GM19397 (cell line): ENCODE data around the gene PLXDC2.

ENCODE experiments used
- ATAC-seq: cut with Tn5 transposase; IDR thresholded peaks from one replicate; pipeline ENCODE4 v1.9.1; 2021; ENCODE audit warnings: mild to moderate bottlenecking, moderate library complexity; ENCODE audit not compliant: unreplicated experiment

The PLXDC2 gene

DNA sequence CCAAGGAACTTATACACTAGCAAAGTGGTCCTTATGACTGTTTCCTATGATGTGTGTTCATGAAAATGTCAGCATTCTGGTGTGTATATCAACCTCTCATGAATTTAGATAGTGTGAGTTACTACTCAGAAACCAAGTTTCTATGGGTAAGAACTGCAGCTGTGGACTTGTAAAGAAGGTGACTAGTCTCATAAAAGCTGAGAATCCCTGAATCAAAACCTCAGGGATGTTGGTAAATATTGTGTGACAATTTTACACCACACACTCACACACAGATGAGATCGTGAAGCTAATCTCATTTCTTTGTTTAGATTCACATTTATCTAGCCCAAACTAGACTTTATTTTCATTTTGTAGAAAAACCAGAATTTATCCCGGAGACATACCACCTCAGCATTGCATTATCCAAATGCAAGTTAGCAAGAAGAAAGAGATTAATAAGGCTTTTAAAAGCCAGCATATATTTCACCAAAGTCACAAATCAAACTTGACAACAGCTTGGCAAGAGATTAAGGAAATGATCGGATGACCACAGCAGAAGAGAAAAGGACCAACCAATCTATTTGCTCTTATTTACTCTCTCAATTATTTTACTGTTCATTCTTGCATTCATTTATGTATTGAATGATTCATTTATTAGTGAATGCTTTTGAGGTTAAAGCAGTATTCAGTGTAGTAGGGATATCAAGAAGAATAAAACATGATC is 92.9 kb downstream of the PLXDC2 start:
- ATAC-seq: no peak

GRCh38 chr10:19911886-19912285 is 95.7 kb downstream of the PLXDC2 start:
- no peak for ATAC-seq

- ATAC-seq: no peak
These were observed 97.8 kb downstream of the PLXDC2 start for GRCh38 chr10:19913987-19914386.

DNA sequence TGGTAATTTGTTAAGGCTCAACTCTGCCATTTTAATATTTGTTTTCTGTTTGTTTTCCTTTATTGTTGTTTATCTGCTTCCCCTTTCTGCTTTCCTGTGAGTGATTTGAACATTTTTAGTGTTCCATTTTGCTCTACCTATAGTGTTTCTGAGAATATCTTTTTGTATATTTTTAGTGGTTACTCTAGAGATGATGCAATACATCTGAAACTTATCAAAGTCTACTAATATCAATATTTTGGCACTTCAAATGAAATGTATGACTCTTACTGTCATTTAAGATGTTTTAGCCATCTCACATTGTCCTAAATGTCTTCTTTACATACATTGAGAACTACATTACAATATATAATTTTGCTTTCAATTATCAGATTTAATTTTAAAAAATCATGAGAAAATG is 98.9 kb downstream of the PLXDC2 start:
- ATAC-seq: no peak

DNA sequence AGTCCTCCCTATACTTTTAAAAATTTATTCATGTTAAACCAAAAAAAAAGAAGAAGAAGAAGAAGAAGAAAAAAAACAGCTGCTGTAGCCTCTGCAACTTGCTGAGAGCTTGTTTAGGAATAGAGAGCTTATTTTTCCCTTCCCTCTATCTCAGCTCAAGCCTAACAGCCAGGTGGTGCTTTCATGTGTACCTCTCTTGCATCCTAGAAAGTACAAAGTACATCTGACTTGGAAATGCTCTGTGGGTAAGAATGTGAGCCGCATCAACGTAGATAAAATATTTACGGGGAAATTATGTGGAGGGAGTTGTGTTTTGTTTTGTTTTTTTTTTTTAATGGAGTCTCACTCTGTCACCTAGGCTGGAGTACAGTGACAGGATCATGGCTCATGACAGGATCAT is 99.6 kb downstream of the PLXDC2 start:
- ATAC-seq: no peak

- ATAC-seq: no peak
These were observed 101.7 kb downstream of the PLXDC2 start for GRCh38 chr10:19917751-19918478.

DNA sequence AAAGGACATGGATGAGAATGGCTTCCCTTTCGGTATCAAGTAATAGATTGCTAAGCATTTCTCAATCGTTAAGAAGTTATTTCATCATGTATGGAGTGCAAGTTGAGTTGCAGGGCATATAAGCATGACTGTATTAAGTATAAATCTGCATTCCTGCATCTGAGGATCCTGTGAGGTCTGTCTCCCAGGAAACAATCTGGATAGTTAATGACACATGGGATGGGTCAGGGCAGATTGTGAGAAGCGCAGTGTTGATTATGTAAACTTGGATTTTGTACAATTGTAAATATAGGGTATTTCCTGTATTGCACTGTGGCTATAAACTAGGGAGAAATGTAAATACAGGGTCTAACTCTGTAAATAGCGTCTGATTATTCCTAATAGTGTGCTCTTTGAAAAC is 102.6 kb downstream of the PLXDC2 start:
- no peak for ATAC-seq

DNA sequence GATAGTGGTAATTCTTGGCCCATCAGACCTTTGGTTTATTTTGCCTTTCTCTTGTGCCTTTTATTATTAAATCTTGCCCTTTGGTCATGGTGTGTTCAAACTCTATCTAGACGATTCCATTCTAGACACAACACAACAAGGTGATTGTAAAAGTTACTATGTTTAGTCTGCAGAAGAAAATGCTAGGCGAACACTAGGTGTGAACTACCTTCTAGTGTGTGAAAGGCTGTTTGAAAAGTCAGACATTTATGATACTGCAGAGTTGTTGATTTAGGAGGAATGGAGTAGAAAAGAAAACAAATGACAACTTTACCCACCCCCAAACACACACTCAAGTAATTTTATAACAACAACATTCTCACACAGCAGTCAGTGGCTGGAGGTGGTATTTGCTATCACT is 103.4 kb downstream of the PLXDC2 start:
- ATAC-seq: no peak

DNA sequence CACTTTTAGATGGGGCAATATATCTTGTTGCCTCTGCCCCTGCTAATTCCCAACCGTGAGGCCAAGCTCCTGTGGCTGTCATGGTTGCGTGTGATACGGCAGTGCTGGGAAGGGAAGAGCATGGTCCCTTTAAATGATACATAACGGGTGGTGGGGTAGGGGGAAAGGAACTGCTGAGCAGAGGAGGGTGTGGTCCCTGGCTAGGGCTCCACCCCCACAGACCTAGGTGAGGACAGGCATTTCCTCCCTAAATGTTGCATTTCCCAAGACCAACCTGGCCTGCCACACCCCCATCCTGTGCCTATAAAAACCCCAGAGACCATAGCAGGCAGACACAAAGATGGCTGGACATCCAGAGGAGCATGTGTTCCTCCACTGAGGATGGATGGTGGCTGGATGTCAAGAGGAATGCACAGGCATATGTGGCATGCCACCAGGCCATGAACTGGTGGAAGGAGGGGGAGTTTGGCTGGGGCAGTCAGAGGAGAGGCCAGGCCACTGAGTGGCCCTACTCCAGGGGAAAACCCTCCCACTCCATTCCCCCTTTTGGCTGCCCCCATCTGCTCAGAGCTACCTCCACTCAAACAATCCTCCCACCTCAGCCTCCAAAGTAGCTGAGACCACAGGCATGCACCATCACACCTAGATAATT is 104.0 kb downstream of the PLXDC2 start:
- ATAC-seq: no peak

DNA sequence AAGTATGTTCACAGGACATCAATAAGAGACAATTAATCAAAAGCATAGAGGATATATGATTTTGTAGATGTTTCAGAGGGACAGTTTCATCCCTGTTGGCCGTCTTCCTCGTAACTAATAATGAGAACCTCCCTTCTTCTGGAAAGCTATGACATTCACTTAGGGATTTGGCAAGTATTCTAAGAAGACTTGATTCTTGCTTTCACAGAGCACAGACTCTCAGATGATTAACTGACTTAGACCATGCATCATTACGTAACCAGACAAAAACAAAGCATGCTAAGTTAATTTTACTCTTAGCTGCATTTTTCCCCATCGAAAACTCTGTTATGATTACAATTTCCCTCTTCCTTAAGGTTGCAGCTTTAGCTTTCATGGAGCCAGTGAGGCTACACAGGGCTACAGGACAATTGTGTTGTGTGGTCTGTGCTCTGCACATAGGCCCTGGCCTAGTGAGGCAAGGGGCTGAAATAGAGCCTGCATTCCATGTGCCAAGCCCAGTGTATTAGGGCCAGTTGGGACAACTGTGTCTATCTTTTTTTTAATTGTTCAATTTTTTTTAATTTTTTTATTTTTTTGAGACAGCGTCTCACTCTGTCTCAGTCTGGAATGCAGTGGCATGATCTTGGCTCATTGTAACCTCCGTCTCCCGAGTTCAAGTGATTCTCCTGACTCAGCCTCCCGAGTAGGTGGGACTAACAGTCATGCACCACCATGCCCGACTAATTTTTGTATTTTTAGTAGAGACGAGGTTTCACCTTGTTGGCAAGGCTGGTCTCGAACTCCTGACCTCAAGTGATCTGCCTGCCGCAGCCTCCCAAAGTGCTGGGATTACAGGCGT is 105.3 kb downstream of the PLXDC2 start:
- ATAC-seq: no peak

DNA sequence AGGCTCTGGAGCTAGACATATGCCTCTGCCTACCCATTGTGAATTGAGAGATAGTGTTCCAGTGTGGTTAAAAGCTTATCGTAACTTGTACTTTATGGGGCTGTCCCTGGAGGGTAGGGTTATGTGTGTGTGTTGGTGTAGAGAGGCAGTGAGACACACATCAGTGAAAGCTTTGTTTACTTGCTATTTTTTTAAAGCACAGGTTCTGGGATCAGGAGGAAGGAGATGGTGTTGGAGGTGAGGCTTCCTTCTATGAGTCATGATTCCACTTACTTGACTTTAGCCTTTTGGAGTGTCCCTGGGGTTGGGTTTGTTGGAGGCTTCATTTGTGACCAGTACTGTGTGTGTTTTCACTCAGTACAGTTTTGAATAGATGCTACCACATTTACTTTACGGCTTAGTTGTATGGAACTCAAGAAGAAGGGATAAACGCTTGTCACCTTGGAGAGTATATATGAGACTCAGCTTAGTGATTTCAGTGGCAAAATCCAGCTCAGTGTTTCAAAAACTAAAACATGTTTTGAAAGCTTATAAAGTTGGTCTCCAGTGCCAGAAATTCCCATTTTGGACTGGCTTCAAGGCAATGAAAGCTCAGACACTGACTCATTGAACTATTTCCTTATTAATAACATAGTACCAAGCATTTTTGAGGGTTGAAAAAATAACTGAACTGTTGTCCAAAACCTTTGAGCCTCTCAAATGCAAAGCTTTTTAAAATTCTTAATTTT is 106.2 kb downstream of the PLXDC2 start:
- ATAC-seq: no peak

DNA sequence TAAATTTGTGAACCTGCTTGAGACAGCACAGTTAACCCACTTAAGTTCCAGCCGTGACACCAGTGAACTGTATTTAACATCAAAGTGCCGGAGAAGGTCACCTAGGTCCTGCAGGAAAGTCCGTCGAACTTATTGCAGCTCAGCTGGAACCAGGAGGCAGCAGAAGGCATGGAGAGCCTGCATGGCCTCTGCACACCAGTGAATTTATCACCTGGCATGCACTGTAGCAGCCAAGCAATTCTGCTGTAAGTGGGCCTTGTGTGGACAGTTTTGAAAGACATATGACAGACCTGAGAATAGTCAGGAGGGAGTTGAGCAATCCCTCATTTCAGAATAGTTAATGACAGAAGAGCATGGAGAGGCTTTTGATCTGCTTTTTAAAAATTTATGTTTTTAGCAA is 108.8 kb downstream of the PLXDC2 start:
- ATAC-seq: no peak

GRCh38 chr10:19928936-19929335 is 112.7 kb downstream of the PLXDC2 start:
- ATAC-seq: no peak

DNA sequence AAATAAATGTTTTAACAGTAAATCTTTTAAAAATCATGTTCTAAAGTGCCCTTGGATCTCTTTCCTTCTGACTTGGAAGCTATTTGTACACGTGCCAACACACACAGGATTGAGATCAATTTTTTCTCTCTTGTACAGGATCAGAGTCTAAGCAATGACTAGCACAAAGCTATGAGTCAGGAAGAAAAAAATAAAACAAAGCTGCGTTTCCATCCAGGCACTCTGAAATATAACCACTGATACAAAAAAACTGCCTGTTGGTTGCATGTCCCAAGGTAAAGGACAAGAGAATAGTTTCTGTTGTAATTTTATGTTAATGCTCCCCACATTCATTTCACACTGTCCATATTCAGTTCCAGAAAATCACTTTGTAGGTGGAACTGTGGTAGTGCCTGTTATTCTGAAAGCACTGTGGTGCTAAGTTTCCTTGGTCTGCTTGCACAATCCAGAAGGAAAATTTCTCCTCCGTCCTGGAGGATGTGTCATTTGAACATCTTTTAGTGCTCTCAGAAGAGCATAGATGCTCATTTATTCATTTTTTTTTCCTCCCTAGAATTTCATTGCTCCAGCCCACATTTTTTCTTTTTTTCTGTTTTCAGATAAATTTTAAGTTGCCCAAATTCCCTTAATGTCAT is 113.4 kb downstream of the PLXDC2 start:
- no peak for ATAC-seq

- no peak for ATAC-seq
These were observed 115.0 kb downstream of the PLXDC2 start for GRCh38 chr10:19930936-19931893.

- ATAC-seq: no peak
These were observed 115.8 kb downstream of the PLXDC2 start for GRCh38 chr10:19931894-19932590.

- ATAC-seq: no peak
These were observed 116.7 kb downstream of the PLXDC2 start for GRCh38 chr10:19932806-19933371.

- ATAC-seq: no peak
These were observed 117.5 kb downstream of the PLXDC2 start for GRCh38 chr10:19933772-19934171.
